HG03354 (cell line): ENCODE measurements around the gene VTCN1.
"Not testable (repeated sequence)": the region's sequence is repeated elsewhere in the genome, so short reads cannot be mapped to it uniquely, and the experiment has no call there.

Source experiments
- ATAC-seq: cut with Tn5 transposase; IDR thresholded peaks from one replicate; pipeline ENCODE4 v1.9.1; 2021; ENCODE audit warnings: mild to moderate bottlenecking; ENCODE audit not compliant: unreplicated experiment, poor library complexity, severe bottlenecking

VTCN1 gene

DNA sequence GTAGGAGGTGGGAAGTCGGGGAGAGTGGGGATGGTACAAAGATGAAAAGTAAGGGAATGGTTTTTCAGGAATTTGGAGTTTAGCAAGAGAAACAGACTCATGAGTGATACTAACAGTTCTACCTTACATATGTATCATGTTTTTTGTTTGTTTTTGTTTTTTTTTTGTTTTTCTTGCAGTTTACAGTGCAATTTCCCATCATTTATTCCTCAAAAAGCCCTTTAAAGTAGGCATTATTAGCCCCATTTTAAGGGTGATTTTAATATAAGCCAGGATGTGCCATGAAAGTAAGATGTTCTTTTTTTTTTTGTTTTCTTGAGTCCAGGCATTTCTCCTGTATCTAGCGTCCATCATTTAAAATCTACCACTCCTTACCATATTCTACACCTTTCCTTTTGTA, 75.4 kb downstream of the VTCN1 start:
- ATAC-seq: no peak

DNA sequence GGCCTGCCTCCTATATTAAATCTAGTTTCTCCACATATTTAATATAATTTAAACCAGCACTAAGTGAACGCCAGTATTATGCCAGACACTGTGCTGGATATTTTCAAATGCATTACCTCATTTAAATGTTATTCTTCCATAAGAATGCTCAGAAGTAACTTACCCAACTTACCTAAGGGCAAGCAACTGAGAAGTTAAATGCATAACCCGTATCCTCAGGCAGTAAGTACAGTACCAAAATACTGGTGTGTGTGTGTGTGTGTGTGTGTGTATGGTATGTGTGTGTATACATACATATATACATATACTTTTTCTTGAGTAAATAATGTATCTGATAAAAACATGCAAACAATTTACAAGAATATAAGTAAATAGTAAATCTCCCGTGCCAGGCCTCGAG, 80.2 kb downstream of the VTCN1 start:
- ATAC-seq: no peak

DNA sequence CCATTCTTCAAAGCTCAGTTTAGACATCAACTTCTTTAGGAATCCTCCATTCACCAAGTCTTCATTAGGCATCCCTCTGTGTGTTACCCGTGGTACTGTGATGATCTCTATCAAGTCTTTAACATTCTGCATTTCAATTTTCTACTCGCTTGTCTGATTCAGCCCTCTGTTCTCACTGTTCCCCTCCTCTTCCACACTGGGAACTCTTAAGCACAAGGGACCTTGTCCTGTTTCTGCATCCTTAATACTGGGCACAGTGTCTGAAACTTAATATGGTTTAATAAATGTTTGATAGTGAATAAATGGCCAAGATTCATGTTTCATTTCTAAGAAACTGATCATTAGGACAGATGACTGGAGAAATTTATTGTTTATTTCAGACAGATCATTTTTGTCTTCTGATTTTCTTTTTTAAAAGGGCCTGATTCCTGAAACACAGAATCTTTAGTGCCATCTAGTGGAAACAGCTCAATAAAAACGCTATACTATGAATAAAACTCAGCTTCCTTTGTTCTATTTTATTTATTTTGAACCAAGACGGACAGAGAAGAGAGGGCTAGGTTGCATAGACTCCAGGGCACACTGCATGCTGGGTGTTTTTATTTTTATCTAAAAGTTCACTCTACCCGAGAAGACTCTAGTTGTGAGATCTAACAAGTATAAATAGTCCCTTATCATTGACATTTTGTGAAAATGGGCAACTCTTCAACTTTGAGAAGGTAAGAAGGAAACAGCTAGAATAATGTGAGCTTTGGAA, 82.2 kb downstream of the VTCN1 start:
- ATAC-seq: no peak

DNA sequence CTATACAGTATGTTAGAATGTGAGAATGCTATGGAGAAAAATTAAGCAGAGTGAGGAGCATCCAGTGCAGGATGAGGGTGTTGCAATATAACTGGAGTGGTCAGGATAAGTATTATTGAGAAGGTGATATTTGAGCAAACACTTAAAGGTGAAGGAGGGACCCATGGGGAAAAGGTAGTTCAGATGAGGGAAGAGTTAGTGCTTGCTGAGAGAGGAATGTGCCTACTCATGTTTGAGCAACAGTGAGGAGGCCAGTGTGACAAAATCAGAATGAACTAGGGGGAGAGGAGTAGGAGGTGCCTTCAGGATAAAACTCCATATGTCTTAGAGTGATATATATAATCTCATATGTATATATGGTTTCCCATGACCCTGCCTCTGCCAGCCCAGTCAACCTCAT, 82.9 kb downstream of the VTCN1 start:
- no peak for ATAC-seq

DNA sequence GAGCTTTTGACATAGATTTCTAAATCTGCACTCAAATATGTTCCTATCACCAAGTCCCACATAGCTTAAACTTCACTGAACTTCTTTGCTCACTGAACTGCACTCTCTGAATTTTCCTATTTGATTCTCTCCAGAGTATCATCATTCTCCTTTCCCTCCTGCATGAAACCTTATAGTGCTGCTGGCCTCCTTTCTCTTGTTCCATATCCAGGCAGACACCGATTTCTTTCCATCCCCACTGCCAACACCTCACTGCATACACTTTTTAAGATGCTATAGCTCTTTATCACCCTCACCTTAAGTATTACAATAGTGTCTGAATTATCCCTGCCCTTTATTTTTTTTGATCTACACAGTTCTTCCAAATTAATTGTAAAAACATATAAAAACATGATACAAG, 86.1 kb downstream of the VTCN1 start:
- no peak for ATAC-seq

DNA sequence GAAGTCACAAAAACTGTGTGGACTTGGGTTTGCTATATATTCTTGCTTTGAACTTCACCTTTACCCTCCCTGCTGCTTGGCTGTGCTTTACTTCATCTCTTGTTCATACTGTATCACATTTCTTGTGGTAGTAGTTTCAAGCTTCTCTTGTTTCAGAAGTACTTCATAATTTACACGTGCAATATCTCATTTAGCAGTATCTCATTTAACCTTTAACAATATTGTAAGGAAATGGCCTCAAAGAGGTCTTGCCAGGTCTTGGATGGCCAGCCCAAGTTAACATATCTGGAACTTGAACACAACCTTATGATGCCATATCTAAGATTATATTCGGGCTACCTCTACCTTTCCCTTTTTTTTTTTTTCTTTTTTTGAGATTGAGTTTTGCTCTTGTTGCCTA, 87.5 kb downstream of the VTCN1 start:
- no peak for ATAC-seq

DNA sequence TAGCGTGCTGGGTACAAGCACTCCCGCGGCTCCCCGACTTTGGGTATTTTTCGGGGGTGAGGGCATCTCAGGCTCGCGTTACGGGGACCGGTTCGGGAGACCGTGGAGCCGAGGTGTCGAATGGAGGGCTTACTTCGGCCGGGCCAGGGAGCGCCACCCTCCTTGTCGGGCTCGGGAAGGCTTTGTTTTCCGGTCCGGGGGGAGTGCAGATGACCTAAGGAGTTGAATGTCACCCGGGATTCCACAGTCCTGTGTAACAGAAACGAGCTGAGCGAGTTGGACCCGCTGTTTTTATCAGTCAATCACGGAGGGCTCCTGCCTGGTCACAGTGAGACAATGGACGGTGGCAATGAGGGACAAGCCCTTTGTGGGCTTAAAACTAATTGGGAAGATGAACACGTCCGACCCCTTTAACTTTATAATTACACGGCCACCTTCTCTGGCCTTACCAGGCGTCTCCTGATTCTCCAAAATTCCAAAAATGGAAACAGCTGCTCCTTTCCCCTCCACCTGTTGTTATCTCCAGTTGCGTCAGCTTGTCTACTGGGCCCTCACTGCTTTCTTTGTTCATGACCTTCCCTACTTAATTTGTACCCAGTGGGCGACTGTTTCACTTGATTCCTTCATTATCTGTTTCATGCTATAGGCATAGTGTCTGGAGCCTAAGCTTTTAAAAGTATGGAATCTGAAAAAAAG, 88.2 kb downstream of the VTCN1 start:
- ATAC-seq: no peak

DNA sequence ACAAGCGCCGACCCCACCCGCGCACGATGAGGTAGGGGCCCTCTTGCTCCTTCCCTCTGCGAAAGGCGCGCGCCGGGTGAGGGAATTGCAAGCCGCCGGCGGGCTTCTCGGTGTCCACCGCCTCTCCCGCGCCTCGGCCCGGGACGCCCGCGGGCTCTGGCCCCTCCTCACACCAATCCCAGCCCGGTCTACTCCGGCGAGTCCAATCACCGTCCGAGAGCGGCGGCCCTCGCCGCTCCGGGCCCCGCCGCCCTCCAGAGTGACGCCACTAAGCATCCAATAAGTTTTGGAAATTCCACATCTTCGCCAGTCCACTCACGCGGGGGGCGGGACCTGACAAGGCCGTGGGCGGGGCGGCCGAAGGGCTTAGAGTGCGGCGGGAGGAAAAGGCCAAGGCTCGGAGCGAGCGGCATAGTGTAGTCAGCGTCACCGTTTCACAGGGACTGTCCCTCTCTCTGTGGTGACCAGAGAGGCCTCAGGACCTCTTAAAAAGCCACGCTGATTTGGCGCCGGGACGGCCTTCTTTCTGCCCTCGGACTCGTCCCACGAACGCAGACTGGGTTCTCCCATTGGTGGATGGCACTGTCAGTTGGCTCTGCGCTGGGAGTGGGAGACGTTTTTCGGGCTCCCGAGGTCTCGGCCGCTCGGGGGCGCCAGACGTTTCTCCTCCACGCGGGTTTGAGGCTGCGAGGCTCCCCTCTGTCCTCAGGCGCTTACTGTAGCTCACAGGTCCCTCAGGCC, 89.0 kb downstream of the VTCN1 start, which contains the start of gene TRIM45:
Gene TRIM45, minus strand, starts transcription at position 161 of the 741 bp plus-strand sequence. CDS start 548 bp downstream, outside the sequence.
- ATAC-seq: peak; percentile 89

DNA sequence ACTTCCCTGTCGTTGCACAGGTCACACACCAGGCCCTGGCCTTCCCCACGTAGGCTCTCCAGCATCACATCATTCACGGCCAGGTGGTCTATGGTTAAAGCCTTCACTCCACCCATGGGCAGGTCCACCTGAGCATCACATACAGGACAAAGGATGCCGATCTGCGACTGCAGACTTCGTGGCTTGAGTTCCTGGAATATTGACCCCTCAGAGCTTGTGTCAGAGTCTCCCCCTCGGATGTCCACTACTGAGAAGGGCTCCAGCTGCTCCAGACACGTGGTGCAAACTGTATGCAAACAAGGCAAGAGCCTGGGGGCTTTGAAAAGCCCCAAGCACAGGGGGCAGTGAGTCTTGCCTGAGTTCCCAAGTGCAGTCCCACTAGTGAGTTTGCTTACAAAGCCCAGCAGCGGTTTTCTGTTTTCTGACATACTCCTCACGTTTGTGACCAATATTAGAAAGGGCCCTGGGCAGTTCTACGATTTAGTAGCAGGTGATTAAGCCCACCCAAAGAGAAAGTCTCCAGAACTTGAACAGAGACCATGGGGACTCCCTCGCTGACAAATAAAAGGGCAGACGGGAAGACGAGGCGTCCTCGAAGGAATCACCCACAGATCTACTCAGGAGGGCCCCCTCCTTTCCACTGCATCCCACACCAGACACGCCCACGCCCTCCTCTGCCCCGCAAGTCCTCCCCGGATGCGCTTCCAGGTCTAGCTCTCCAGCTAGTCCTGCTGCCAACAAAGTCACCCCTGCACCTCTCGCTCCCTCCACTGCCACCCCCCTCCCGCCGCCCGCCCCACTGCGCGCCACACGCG, 89.7 kb downstream of the VTCN1 start:
- no peak for ATAC-seq

DNA sequence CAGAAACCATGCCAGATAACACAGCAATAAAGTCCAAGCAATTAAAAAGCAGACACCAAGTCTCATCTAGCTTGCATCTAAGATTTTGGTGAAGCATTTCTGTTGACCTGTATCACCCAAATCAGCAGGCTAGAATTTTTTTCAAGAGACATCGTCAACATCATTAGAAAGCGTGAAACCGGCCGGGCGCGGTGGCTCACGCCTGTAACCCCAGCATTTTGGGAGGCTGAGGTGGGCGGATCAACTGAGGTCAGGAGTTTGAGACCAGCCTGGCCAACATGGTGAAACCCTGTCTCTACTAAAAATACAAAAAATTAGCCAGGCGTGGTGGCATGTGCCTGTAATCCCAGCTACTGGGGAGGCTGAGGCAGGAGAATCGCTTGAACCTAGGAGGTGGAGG, 91.6 kb downstream of the VTCN1 start:
- not testable (repeated sequence) for ATAC-seq

DNA sequence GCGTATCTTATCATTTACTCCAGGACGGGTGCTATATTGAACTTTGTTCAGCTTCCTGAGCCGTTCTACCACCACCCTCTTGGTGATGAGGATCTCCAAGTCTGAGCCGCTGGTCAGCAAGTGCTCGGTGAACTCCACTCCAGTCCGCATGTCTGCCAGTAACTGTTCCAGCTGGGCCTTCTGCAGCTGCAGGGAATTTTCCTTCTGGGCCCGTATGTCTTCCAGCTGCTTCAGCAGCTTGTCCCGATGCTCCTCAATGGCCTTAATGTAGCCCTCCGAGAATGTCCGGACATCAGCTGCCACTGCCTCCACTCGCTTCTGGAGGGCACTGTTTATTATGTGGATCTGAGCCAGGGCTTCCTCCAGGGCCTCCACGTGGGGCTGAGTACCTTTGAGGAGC, 92.6 kb downstream of the VTCN1 start:
- ATAC-seq: no peak

DNA sequence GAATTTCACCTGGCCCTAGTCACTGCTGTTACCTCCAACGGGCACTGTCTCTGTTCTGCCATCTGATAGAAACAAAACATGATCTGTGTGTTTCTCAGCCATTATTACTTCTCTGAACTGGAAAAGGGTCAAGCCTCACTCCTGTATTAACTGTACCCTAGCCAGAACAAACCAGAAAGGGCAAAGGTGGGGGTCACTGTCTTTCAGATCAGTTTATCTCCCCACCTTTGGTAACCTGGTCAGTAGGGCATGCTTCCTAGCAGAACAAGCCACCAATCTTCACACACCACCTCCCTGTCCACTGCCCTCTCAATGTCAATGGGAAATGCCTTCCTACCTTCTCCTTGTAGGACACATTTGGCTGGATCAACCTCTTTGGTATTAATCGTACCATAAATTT, 93.0 kb downstream of the VTCN1 start:
- no peak for ATAC-seq

DNA sequence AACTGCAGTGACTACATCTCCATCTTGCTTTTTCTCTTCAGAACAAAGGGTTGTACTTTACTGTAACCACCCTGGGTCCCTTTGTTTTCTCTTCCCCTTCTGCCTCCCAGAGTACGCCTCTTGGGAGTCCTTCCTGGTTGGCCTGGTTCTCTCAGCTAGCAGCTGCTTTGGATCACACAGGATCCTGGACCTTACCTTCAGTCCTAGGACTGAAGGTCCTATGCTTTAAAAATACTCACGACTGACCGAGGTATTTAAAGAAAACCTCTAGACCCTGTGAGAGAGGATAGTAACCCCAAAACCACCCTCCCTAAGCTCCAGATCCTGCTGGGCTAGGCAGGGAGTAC, 94.0 kb downstream of the VTCN1 start:
- ATAC-seq: no peak

DNA sequence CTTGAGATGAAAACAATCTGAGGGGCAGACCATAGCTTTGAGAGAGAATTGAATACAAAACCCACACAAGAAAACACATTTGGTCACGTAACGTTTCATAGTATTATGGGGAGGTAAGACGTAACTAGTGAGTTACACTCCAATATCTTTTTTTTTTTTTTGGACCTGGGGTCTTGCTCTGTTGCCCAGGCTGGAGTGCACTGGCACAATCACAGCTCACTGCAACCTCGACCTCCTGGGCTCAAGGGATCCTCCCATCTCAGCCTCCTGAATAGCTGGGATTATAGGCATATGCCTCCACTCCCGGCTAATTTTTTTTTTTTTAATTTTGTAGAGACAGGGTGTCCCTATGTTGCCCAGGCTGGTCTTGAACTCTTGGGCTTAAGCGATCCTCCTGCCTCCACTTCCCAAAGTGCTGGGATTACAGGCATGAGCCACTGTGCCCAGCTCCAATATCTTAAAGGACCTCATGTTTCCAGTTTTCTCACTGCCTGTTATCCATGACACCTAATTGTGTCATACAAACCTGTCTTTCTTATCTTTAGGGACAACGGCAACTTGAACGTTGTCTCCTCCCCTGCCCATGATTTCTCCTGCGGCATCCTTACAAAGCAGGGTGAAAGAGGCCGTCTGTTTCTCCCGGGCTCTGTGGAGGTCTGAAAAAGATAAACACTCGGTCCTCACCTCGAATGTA, 94.5 kb downstream of the VTCN1 start:
- no peak for ATAC-seq

DNA sequence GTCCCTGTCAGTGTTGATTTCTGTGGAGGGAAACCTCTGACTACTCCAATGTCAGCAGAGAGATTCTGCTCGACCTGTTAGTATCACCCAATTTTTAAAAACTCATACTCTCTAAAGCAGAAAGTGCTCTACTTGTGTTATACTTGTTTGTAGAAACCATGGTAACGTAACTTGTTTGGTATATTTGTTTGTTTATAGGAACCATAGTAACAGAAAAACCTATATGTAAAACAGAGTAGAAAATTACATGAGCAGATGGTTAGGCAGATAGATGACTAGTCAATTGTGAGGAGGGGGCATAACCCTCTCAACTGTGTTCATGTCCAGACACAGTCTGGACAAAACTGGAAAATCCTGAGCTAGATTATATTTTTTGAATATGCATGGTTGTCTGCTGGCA, 95.8 kb downstream of the VTCN1 start:
- no peak for ATAC-seq

DNA sequence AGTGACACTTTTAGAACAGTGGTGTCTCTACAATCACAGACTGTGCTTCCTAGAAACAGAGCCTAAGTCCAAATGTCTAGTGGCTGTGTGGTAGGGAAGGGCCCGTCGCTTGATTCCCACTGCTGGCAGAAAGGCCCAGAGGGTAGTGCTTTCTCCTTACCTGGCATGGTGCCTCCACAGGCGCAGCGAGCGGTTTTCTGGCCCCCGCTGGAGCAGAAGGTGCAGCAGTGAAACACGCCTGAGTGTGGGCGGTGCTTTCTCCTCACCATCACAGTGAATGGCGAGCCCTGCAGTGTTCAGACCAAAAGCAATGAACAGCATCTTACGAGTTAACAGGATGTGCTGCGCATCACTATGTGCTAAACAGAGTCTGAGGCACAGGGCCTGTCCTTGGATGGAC, 97.5 kb downstream of the VTCN1 start:
- ATAC-seq: no peak

DNA sequence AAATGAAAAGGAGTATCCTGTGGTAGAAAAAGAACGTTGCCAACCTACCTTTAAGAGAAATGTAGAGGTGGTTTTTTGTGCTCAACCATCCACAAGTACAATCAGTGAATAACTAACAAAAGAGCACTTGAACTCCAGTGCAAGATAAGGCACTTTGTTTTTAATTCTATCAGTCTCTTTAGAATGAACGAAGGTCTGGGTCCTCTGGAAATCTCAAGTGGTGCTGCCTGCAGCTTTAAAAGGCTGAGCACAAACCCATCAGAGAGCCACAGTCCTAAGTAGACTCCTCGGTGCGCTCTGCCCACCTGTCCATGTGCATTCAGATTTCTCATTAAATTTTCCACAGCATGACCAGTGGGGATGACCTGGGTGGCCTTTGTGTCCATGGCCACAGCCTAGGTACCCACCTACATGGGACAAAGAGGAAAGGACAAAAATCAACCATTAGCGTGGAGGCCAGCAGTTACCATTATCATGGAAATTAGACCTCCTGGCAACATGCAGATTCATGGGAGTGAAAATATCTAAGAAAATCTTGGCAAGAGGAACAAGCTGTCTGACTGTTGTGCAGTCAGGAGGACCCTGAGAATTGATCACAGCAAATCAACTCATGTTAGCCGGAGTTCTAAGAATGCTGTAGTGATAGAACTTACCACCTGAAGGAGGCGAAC, 98.5 kb downstream of the VTCN1 start:
- ATAC-seq: no peak

DNA sequence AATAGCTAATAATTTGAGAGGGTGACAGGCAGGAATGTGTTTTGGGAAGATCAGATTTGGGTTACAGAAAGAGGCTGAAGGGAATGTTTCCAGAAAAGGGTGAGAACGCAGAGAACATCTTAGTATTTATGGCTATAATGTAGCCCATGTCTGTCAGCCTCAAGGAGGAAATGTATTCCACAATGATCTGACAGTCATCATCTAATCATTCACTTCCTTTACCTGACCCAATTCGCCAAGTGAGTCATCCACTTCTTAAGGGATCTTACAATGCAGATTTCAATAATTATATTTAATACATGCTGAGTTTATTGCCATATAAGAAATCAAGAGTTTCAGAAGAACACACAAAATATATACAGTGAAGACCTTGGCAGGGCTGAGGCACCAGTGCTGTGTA, 100.0 kb downstream of the VTCN1 start:
- ATAC-seq: no peak

DNA sequence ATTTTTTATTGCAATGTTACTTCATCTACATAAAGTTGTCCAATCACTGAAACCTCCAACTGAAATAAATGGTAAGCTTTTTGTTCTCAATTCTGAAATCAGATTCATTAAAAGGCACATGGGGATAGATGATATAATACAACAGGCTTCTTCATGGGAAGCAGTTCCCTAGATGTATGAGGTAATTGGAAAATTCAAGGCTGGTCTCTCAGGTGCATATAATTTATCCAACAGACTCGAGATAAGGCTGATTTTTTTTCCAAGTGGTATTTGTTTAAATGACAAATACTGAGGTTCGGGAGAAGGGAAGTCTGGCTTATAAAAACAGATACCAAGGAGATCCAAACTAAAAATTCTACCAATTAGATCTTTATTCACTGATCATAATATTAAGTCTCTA, 103.4 kb downstream of the VTCN1 start:
- ATAC-seq: no peak
